GM19025 (cell line): Measurements from ENCODE around the gene PRDM11.

Experiments used
- ATAC-seq: cut with Tn5 transposase; IDR thresholded peaks from one replicate; pipeline ENCODE4 v1.9.1; 2021; ENCODE audit warnings: mild to moderate bottlenecking, low read depth, moderate library complexity; ENCODE audit not compliant: unreplicated experiment

PRDM11 gene

GRCh38 chr11:45254070-45254469 is 107.6 kb downstream of the PRDM11 start:
- ATAC-seq = no peak

- no peak for ATAC-seq
Measured at GRCh38 chr11:45258982-45259530, 112.6 kb downstream of the PRDM11 start.

- no peak for ATAC-seq
Measured at GRCh38 chr11:45259592-45259991, 113.2 kb downstream of the PRDM11 start.

GRCh38 chr11:45260071-45260470 is 113.6 kb downstream of the PRDM11 start:
- ATAC-seq = no peak

GRCh38 chr11:45262900-45263299 is 116.5 kb downstream of the PRDM11 start:
- ATAC-seq = no peak

GRCh38 chr11:45263773-45264172 is 117.3 kb downstream of the PRDM11 start:
- ATAC-seq = no peak

- ATAC-seq = no peak
Measured at GRCh38 chr11:45264839-45265515, 118.5 kb downstream of the PRDM11 start.

- ATAC-seq = no peak
Measured at GRCh38 chr11:45265969-45266675, 119.7 kb downstream of the PRDM11 start.

- ATAC-seq = no peak
Measured at GRCh38 chr11:45266676-45267020, 120.2 kb downstream of the PRDM11 start.

GRCh38 chr11:45267052-45267451 is 120.6 kb downstream of the PRDM11 start:
- no peak for ATAC-seq

GRCh38 chr11:45267652-45268299 is 121.3 kb downstream of the PRDM11 start:
- ATAC-seq = no peak

GRCh38 chr11:45269678-45270077 is 123.2 kb downstream of the PRDM11 start:
- no peak for ATAC-seq

- no peak for ATAC-seq
Measured at GRCh38 chr11:45270946-45271716, 124.7 kb downstream of the PRDM11 start.

- ATAC-seq = no peak
Measured at GRCh38 chr11:45272701-45273100, 126.3 kb downstream of the PRDM11 start.

GRCh38 chr11:45273509-45273908 is 127.1 kb downstream of the PRDM11 start:
- ATAC-seq = no peak

GRCh38 chr11:45274206-45274605 is 127.8 kb downstream of the PRDM11 start:
- no peak for ATAC-seq

GRCh38 chr11:45275828-45276227 is 129.4 kb downstream of the PRDM11 start:
- no peak for ATAC-seq

GRCh38 chr11:45278714-45279113 is 132.3 kb downstream of the PRDM11 start:
- no peak for ATAC-seq

GRCh38 chr11:45279645-45280044 is 133.2 kb downstream of the PRDM11 start:
- no peak for ATAC-seq

- ATAC-seq = no peak
Measured at GRCh38 chr11:45280449-45280848, 134.0 kb downstream of the PRDM11 start.

GRCh38 chr11:45282081-45282480 is 135.6 kb downstream of the PRDM11 start:
- ATAC-seq = no peak
